ENCODE results near the gene STAT3.

STAT3 gene

GRCh38 chr17:42283241-42284023 is 104.8 kb downstream of the STAT3 start:
- no peak for DNase-seq (ENCODE audit: low spot score)
- in situ Hi-C loops (cut with MboI; ENCODE audit: low sequenced_read_pairs, unreplicated experiment) = no loop called here
- TF ChIP-seq CTCF (IDR thresholded peaks at IDR 0.05; ENCODE audit: borderline replicate concordance, control extremely low read depth, extremely low read depth, insufficient read depth, missing control alignments) = no peak

GRCh38 chr17:42282478-42283080 is 105.7 kb downstream of the STAT3 start:
- in situ Hi-C loops (cut with MboI; ENCODE audit: low sequenced_read_pairs, unreplicated experiment) = no loop called here
- no peak for DNase-seq (ENCODE audit: low spot score)
- no peak for TF ChIP-seq CTCF (IDR thresholded peaks at IDR 0.05; ENCODE audit: borderline replicate concordance, control extremely low read depth, extremely low read depth, insufficient read depth, missing control alignments)

GRCh38 chr17:42281571-42282096 is 106.6 kb downstream of the STAT3 start:
- no peak for TF ChIP-seq CTCF (IDR thresholded peaks at IDR 0.05; ENCODE audit: borderline replicate concordance, control extremely low read depth, extremely low read depth, insufficient read depth, missing control alignments)
- in situ Hi-C loops (cut with MboI; ENCODE audit: low sequenced_read_pairs, unreplicated experiment) = no loop called here
- DNase-seq (ENCODE audit: low spot score) = no peak

- no peak for DNase-seq (ENCODE audit: low spot score)
- in situ Hi-C loops (cut with MboI; ENCODE audit: low sequenced_read_pairs, unreplicated experiment) = no loop called here
- no peak for TF ChIP-seq CTCF (IDR thresholded peaks at IDR 0.05; ENCODE audit: borderline replicate concordance, control extremely low read depth, extremely low read depth, insufficient read depth, missing control alignments)
These were observed 108.2 kb downstream of the STAT3 start for GRCh38 chr17:42279776-42280630.

GRCh38 chr17:42277342-42277712 is 110.9 kb downstream of the STAT3 start:
- in situ Hi-C loops (cut with MboI; ENCODE audit: low sequenced_read_pairs, unreplicated experiment) = no loop called here
- no peak for DNase-seq (ENCODE audit: low spot score)
- TF ChIP-seq CTCF (IDR thresholded peaks at IDR 0.05; ENCODE audit: borderline replicate concordance, control extremely low read depth, extremely low read depth, insufficient read depth, missing control alignments) = no peak

- in situ Hi-C loops (cut with MboI; ENCODE audit: low sequenced_read_pairs, unreplicated experiment) = no loop called here
- TF ChIP-seq CTCF (IDR thresholded peaks at IDR 0.05; ENCODE audit: borderline replicate concordance, control extremely low read depth, extremely low read depth, insufficient read depth, missing control alignments) = no peak
These were observed 111.5 kb downstream of the STAT3 start for GRCh38 chr17:42276609-42277341.

More at GRCh38 chr17:42276609-42277341, 111.5 kb downstream of the STAT3 start:
- no peak for DNase-seq (ENCODE audit: low spot score)
